Heart left ventricle (tissue), 13 donors: ENCODE data around the gene AFAP1L2.

ENCODE experiments used
- POLR2A ChIP-seq, 2 donors: fragments of 450-650 bp; IDR thresholded peaks; one replicate each; pipeline ENCODE4 v1.6.1; 2017; ENCODE audit warnings: antibody characterized with exemption in 2 of 2, mild to moderate bottlenecking in 2 of 2, moderate library complexity in 2 of 2
- TF ChIP-seq, protein P1 (sequence below), 12 donors: fragments of 200-600 bp; sonication (generic) in 4 of 12; IDR thresholded peaks; one replicate each; pipeline versions ENCODE4 v1.5.0 to v1.8.0; 2018 to 2022; ENCODE audit warnings: antibody characterized with exemption in 12 of 12, mild to moderate bottlenecking in 5 of 12
- donor health status: ischemic (EF 13 %, LVEDD 7.1; RV severe dilation, severe dysfunction).
- donor health status: DM: no; HTN: yes; CAD: no.
- donor health status: DM: no; HTN: no; CAD: no.
- donor health status: ischemic (EF 25% LVEDD 6.9; RV normal size, moderate dysfunction).
- donor health status: ischemic (EF 25% LVEDD 5.7; RV mildly dilated, moderate dysfunction).
- donor health status: ischemic (EF 35%, LVEDD 5.7; RV mildly dilated, moderate dysfunction).
- donor health status: nonischemic (EF 11% LVEDD 7.7; RV severe dilation, severe dysfunction).
- donor health status: DM: yes; HTN: yes; CAD: no.
- donor health status: PGD.
- donor health status: ischemic (EF 29% LVEDD 5.4; RV normal size, mild dysfunction).
- donor health status: nonischemic (EF 23%, LVEDD 6.1; RV moderate dilation, normal function).

DNA sequence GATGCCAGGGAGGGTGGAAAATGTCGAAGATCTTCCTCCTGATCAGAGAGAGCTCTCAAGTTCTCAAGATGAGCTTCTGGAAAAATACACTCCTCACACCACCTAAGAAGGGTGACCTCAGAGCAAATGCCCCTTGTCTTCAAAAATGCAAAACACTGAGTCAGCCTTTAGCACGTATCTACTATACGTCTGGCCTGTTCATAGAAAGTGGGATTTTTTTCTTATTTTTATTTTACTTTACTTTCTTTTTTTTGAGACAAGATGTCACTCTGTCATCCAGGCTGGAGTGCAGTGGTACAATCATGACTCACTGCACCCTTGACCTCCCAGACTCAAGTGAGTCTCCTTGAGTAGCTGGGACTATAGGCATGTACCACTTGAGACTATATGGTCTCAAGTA, 57.1 kb downstream of the AFAP1L2 start:
- TF ChIP-seq, protein P1, sequence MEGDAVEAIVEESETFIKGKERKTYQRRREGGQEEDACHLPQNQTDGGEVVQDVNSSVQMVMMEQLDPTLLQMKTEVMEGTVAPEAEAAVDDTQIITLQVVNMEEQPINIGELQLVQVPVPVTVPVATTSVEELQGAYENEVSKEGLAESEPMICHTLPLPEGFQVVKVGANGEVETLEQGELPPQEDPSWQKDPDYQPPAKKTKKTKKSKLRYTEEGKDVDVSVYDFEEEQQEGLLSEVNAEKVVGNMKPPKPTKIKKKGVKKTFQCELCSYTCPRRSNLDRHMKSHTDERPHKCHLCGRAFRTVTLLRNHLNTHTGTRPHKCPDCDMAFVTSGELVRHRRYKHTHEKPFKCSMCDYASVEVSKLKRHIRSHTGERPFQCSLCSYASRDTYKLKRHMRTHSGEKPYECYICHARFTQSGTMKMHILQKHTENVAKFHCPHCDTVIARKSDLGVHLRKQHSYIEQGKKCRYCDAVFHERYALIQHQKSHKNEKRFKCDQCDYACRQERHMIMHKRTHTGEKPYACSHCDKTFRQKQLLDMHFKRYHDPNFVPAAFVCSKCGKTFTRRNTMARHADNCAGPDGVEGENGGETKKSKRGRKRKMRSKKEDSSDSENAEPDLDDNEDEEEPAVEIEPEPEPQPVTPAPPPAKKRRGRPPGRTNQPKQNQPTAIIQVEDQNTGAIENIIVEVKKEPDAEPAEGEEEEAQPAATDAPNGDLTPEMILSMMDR (IDR thresholded peaks at IDR 0.05): no peak
- no peak for TF ChIP-seq POLR2A (IDR thresholded peaks at IDR 0.05)
